ENCODE results near the gene FMNL1.
"Not testable (repeated sequence)": the region's sequence is repeated elsewhere in the genome, so short reads cannot be mapped to it uniquely, and the experiment has no call there.

Gene FMNL1

GRCh38 chr17:45195424-45195823, 26.3 kb upstream of the FMNL1 start:
- Histone ChIP-seq H3K36me3 (ENCODE audit: control insufficient read depth, insufficient read depth, low read length) (no peaks in the 10 kb centered on the region), H3K27me3 (ENCODE audit: control insufficient read depth, insufficient read depth, low read length) (no peaks in the 10 kb centered on the region), H3K4me3 (ENCODE audit: low read depth, low read length) (no peak overlapping the region), H3K9ac (ENCODE audit: low read length) (no peak overlapping the region), H3K9me3 (ENCODE audit: control insufficient read depth, insufficient read depth, low read depth, low read length) (no peaks in the 10 kb centered on the region; the same call in 1 of the 2 replicates), H3K4me1 (ENCODE audit: control insufficient read depth, insufficient read depth, low read length) (peaks cover 10% of the 10 kb centered on the region), H3K27ac (ENCODE audit: low read depth, low read length) (no peak overlapping the region)

- no peaks in the 10 kb centered on the region; the same call in 1 of the 2 replicates for H3K9me3 ChIP-seq (ENCODE audit: control insufficient read depth, insufficient read depth, low read depth, low read length)
- H3K36me3 ChIP-seq (ENCODE audit: control insufficient read depth, insufficient read depth, low read length): no peaks in the 10 kb centered on the region
- H3K9ac ChIP-seq (ENCODE audit: low read length): peak overlapping the region; percentile 29
- H3K27ac ChIP-seq (ENCODE audit: low read depth, low read length): no peak overlapping the region
- H3K27me3 ChIP-seq (ENCODE audit: control insufficient read depth, insufficient read depth, low read length): no peaks in the 10 kb centered on the region
- H3K4me3 ChIP-seq (ENCODE audit: low read depth, low read length): no peak overlapping the region
- peaks cover 10% of the 10 kb centered on the region for H3K4me1 ChIP-seq (ENCODE audit: control insufficient read depth, insufficient read depth, low read length)
Measured at GRCh38 chr17:45197108-45197507, 24.6 kb upstream of the FMNL1 start.

GRCh38 chr17:45197555-45198334, 23.9 kb upstream of the FMNL1 start:
- H3K4me1 ChIP-seq (ENCODE audit: control insufficient read depth, insufficient read depth, low read length): peaks cover 10% of the 10 kb centered on the region
- H3K27me3 ChIP-seq (ENCODE audit: control insufficient read depth, insufficient read depth, low read length): no peaks in the 10 kb centered on the region
- no peaks in the 10 kb centered on the region for H3K36me3 ChIP-seq (ENCODE audit: control insufficient read depth, insufficient read depth, low read length)
- no peaks in the 10 kb centered on the region; the same call in 1 of the 2 replicates for H3K9me3 ChIP-seq (ENCODE audit: control insufficient read depth, insufficient read depth, low read depth, low read length)
- no peak overlapping the region for H3K27ac ChIP-seq (ENCODE audit: low read depth, low read length)
- H3K9ac ChIP-seq (ENCODE audit: low read length): no peak overlapping the region
- H3K4me3 ChIP-seq (ENCODE audit: low read depth, low read length): peak overlapping the region; percentile 27

- no peaks in the 10 kb centered on the region for H3K27me3 ChIP-seq (ENCODE audit: control insufficient read depth, insufficient read depth, low read length)
- H3K4me3 ChIP-seq (ENCODE audit: low read depth, low read length): no peak overlapping the region
- no peak overlapping the region for H3K27ac ChIP-seq (ENCODE audit: low read depth, low read length)
- H3K9ac ChIP-seq (ENCODE audit: low read length): no peak overlapping the region
- H3K9me3 ChIP-seq (ENCODE audit: control insufficient read depth, insufficient read depth, low read depth, low read length): no peaks in the 10 kb centered on the region
- no peaks in the 10 kb centered on the region for H3K36me3 ChIP-seq (ENCODE audit: control insufficient read depth, insufficient read depth, low read length)
- peaks cover 10% of the 10 kb centered on the region for H3K4me1 ChIP-seq (ENCODE audit: control insufficient read depth, insufficient read depth, low read length)
Measured at GRCh38 chr17:45200701-45201100, 21.0 kb upstream of the FMNL1 start.

GRCh38 chr17:45201457-45201856, 20.2 kb upstream of the FMNL1 start:
- H3K27me3 ChIP-seq (ENCODE audit: control insufficient read depth, insufficient read depth, low read length): no peaks in the 10 kb centered on the region
- no peaks in the 10 kb centered on the region for H3K36me3 ChIP-seq (ENCODE audit: control insufficient read depth, insufficient read depth, low read length)
- H3K27ac ChIP-seq (ENCODE audit: low read depth, low read length): no peak overlapping the region
- H3K4me1 ChIP-seq (ENCODE audit: control insufficient read depth, insufficient read depth, low read length): peaks cover 10% of the 10 kb centered on the region
- no peak overlapping the region for H3K9ac ChIP-seq (ENCODE audit: low read length)
- no peaks in the 10 kb centered on the region for H3K9me3 ChIP-seq (ENCODE audit: control insufficient read depth, insufficient read depth, low read depth, low read length)
- no peak overlapping the region for H3K4me3 ChIP-seq (ENCODE audit: low read depth, low read length)

- not testable (repeated sequence) for H3K9me3 ChIP-seq (ENCODE audit: control insufficient read depth, insufficient read depth, low read depth, low read length); H3K36me3 ChIP-seq (ENCODE audit: control insufficient read depth, insufficient read depth, low read length); H3K4me3 ChIP-seq (ENCODE audit: low read depth, low read length); H3K9ac ChIP-seq (ENCODE audit: low read length); H3K27me3 ChIP-seq (ENCODE audit: control insufficient read depth, insufficient read depth, low read length); H3K27ac ChIP-seq (ENCODE audit: low read depth, low read length); H3K4me1 ChIP-seq (ENCODE audit: control insufficient read depth, insufficient read depth, low read length)
Measured at GRCh38 chr17:45201880-45202279, 19.8 kb upstream of the FMNL1 start.

GRCh38 chr17:45218895-45219661, 2.6 kb upstream of the FMNL1 start:
- H3K4me1 ChIP-seq (ENCODE audit: control insufficient read depth, insufficient read depth, low read length): peaks cover 9% of the 10 kb centered on the region

GRCh38 chr17:45220079-45220478, 1.6 kb upstream of the FMNL1 start:
- Histone ChIP-seq H3K36me3 (ENCODE audit: control insufficient read depth, insufficient read depth, low read length) (no peaks in the 10 kb centered on the region), H3K4me1 (ENCODE audit: control insufficient read depth, insufficient read depth, low read length) (peaks cover 9% of the 10 kb centered on the region), H3K9ac (ENCODE audit: low read length) (no peak overlapping the region), H3K9me3 (ENCODE audit: control insufficient read depth, insufficient read depth, low read depth, low read length) (no peaks in the 10 kb centered on the region), H3K27ac (ENCODE audit: low read depth, low read length) (no peak overlapping the region), H3K4me3 (ENCODE audit: low read depth, low read length) (no peak overlapping the region), H3K27me3 (ENCODE audit: control insufficient read depth, insufficient read depth, low read length) (peaks cover 59% of the 10 kb centered on the region)

More at GRCh38 chr17:45218895-45219661, 2.6 kb upstream of the FMNL1 start:
- H3K9me3 ChIP-seq (ENCODE audit: control insufficient read depth, insufficient read depth, low read depth, low read length): no peaks in the 10 kb centered on the region
- peaks cover 50% of the 10 kb centered on the region for H3K27me3 ChIP-seq (ENCODE audit: control insufficient read depth, insufficient read depth, low read length)
- no peak overlapping the region for H3K9ac ChIP-seq (ENCODE audit: low read length)
- no peak overlapping the region for H3K4me3 ChIP-seq (ENCODE audit: low read depth, low read length)
- H3K36me3 ChIP-seq (ENCODE audit: control insufficient read depth, insufficient read depth, low read length): no peaks in the 10 kb centered on the region
- H3K27ac ChIP-seq (ENCODE audit: low read depth, low read length): no peak overlapping the region

GRCh38 chr17:45222014-45222288, 266 bp downstream of the FMNL1 start:
- no peak overlapping the region for H3K27ac ChIP-seq (ENCODE audit: low read depth, low read length)
- H3K4me3 ChIP-seq (ENCODE audit: low read depth, low read length): peak overlapping the region; percentile 56
- H3K9me3 ChIP-seq (ENCODE audit: control insufficient read depth, insufficient read depth, low read depth, low read length): no peaks in the 10 kb centered on the region
- H3K4me1 ChIP-seq (ENCODE audit: control insufficient read depth, insufficient read depth, low read length): peaks cover 18% of the 10 kb centered on the region
- peaks cover 64% of the 10 kb centered on the region for H3K27me3 ChIP-seq (ENCODE audit: control insufficient read depth, insufficient read depth, low read length)
- no peaks in the 10 kb centered on the region for H3K36me3 ChIP-seq (ENCODE audit: control insufficient read depth, insufficient read depth, low read length)
- H3K9ac ChIP-seq (ENCODE audit: low read length): no peak overlapping the region

- H3K4me1 ChIP-seq (ENCODE audit: control insufficient read depth, insufficient read depth, low read length): peaks cover 18% of the 10 kb centered on the region
- H3K27ac ChIP-seq (ENCODE audit: low read depth, low read length): no peak overlapping the region
Measured at GRCh38 chr17:45222289-45222995, 757 bp downstream of the FMNL1 start.

More at GRCh38 chr17:45222289-45222995, 757 bp downstream of the FMNL1 start:
- H3K4me3 ChIP-seq (ENCODE audit: low read depth, low read length): peak overlapping the region; percentile 56
- H3K27me3 ChIP-seq (ENCODE audit: control insufficient read depth, insufficient read depth, low read length): peaks cover 64% of the 10 kb centered on the region
- H3K9me3 ChIP-seq (ENCODE audit: control insufficient read depth, insufficient read depth, low read depth, low read length): no peaks in the 10 kb centered on the region
- H3K36me3 ChIP-seq (ENCODE audit: control insufficient read depth, insufficient read depth, low read length): no peaks in the 10 kb centered on the region
- H3K9ac ChIP-seq (ENCODE audit: low read length): no peak overlapping the region

Data from HUES6 (cell line).